ENCODE measurements around the gene DCST2. TPM values are rescaled to one million over a fixed set of nuclear protein-coding genes. Genes with fewer than 3 reads are reported as not detected.
A peak's percentile ranks its signal among the peaks of the same experiment; 100 is the strongest.

The DCST2 gene
- total and polyA plus RNA-seq, 9 of the 15 experiments (the other 6 are each of a cell fraction or from before 2014, with no cell fraction given), result 0.09 to 0.49 (median 0.11) TPM; not detected in 3

- TF ChIP-seq FOXP4 (CRISPR knock-in tag; IDR thresholded peaks at IDR 0.05; ENCODE audit: borderline replicate concordance) (no peak), VEZF1 (CRISPR knock-in tag; IDR thresholded peaks at IDR 0.05) (peak; percentile 43; the same call in 1 of the 2 replicates), RBM34 (IDR thresholded peaks at IDR 0.05; ENCODE audit: borderline replicate concordance, insufficient read depth, low read length) (no peak), LCOR (CRISPR knock-in tag; IDR thresholded peaks at IDR 0.05) (no peak), KDM2B (CRISPR knock-in tag; IDR thresholded peaks at IDR 0.05) (0 out of 2 replicates have a peak, but pooled peaks have one; percentile 59), NCOR1 (IDR thresholded peaks at IDR 0.05) (0 out of 2 replicates have a peak, but pooled peaks have one; percentile 28), ZNF12 (CRISPR knock-in tag; IDR thresholded peaks at IDR 0.05) (no peak), ZNF274 (IDR thresholded peaks at IDR 0.05; ENCODE audit: borderline replicate concordance, low read depth, low read length) (no peak), ZFP1 (CRISPR knock-in tag; IDR thresholded peaks at IDR 0.05) (no peak), SAFB (IDR thresholded peaks at IDR 0.05; ENCODE audit: borderline replicate concordance, low read depth, low read length) (no peak), PTRF (tag; IDR thresholded peaks at IDR 0.05) (no peak), SRSF3 (IDR thresholded peaks at IDR 0.05; ENCODE audit: insufficient read depth, low read length) (no peak), IRF2 (CRISPR knock-in tag; IDR thresholded peaks at IDR 0.05) (no peak), HCFC1 (IDR thresholded peaks at IDR 0.05; ENCODE audit: low read depth, low read length) (no peak), RBFOX2 (IDR thresholded peaks at IDR 0.05; ENCODE audit: low read depth, low read length) (peak; percentile 72), CXXC5 (CRISPR knock-in tag; IDR thresholded peaks at IDR 0.05) (peak; percentile 7; the same call in 1 of the 2 replicates), RHOXF2B (CRISPR knock-in tag; conservative IDR thresholded peaks at IDR 0.05) (no peak), ZNF121 (CRISPR knock-in tag; conservative IDR thresholded peaks at IDR 0.05) (no peak), ZNF707 (CRISPR knock-in tag; conservative IDR thresholded peaks at IDR 0.05) (no peak), MAFF (IDR thresholded peaks at IDR 0.05; ENCODE audit: low read length) (no peak), CREBBP (IDR thresholded peaks at IDR 0.05; ENCODE audit: low read depth, low read length) (no peak)
- TF ChIP-seq, protein P1, sequence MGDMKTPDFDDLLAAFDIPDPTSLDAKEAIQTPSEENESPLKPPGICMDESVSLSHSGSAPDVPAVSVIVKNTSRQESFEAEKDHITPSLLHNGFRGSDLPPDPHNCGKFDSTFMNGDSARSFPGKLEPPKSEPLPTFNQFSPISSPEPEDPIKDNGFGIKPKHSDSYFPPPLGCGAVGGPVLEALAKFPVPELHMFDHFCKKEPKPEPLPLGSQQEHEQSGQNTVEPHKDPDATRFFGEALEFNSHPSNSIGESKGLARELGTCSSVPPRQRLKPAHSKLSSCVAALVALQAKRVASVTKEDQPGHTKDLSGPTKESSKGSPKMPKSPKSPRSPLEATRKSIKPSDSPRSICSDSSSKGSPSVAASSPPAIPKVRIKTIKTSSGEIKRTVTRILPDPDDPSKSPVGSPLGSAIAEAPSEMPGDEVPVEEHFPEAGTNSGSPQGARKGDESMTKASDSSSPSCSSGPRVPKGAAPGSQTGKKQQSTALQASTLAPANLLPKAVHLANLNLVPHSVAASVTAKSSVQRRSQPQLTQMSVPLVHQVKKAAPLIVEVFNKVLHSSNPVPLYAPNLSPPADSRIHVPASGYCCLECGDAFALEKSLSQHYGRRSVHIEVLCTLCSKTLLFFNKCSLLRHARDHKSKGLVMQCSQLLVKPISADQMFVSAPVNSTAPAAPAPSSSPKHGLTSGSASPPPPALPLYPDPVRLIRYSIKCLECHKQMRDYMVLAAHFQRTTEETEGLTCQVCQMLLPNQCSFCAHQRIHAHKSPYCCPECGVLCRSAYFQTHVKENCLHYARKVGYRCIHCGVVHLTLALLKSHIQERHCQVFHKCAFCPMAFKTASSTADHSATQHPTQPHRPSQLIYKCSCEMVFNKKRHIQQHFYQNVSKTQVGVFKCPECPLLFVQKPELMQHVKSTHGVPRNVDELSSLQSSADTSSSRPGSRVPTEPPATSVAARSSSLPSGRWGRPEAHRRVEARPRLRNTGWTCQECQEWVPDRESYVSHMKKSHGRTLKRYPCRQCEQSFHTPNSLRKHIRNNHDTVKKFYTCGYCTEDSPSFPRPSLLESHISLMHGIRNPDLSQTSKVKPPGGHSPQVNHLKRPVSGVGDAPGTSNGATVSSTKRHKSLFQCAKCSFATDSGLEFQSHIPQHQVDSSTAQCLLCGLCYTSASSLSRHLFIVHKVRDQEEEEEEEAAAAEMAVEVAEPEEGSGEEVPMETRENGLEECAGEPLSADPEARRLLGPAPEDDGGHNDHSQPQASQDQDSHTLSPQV (IDR thresholded peaks at IDR 0.05), result no peak; the same call in 1 of the 2 replicates
Measured at GRCh38 chr1:154998818-154999570, 34.6 kb downstream of the DCST2 start (continued).

Data from K562 (cell line).